H1 (cell line): ENCODE data around the gene RAB7B. TPM values are rescaled to one million over a fixed set of nuclear protein-coding genes. Genes with fewer than 3 reads are reported as not detected.

Experiments
- CTCF ChIA-PET: fragments of 300-600 bp; sonication (Branson Sonifier 250); formaldehyde crosslinking; loops from one replicate; lab custom pipeline; 2021; ENCODE audit not compliant: partially characterized antibody; lab: Charles Lee
- POLR2A ChIA-PET: fragments of 300-600 bp; sonication (Branson Sonifier 250); formaldehyde crosslinking; loops from one replicate; lab custom pipeline; 2021; ENCODE audit warnings: inconsistent platforms; ENCODE audit not compliant: partially characterized antibody; lab: Charles Lee
- DNase-seq, 2 experiments: peaks; one replicate each; pipeline versions ENCODE4 v3.0.0 to v3.0.0-alpha.2; 2010 to 2022; ENCODE audit warnings: low spot score in 2 of 2, low read depth in 1 of 2, mixed read lengths in 1 of 2
- FAIRE-seq: peaks from 2 replicates; lab custom pipeline; 2011; peaks lifted over from hg19 to GRCh38; lab: Jason Lieb, UNC
- H2AFZ ChIP-seq: 2 replicates; pipeline ENCODE4 v1.8.1; 2012; ENCODE audit warnings: low read length, inconsistent platforms
- H2AK5ac ChIP-seq: 2 replicates; pipeline ENCODE4 v1.6.1; 2013; ENCODE audit warnings: low read depth, low read length
- H2BK120ac ChIP-seq: replicated peaks from 2 replicates; pipeline ENCODE3; 2013; ENCODE audit warnings: low read depth, low read length, inconsistent platforms
- H2BK12ac ChIP-seq: 2 replicates; pipeline ENCODE4 v1.6.1; 2013; ENCODE audit warnings: low read depth, low read length
- H2BK15ac ChIP-seq: 2 replicates; pipeline ENCODE4 v1.6.1; 2013; ENCODE audit warnings: low read length
- H2BK20ac ChIP-seq: 2 replicates; pipeline ENCODE4 v1.6.1; 2013; ENCODE audit warnings: low read length
- H2BK5ac ChIP-seq: 2 replicates; pipeline ENCODE4 v1.6.1; 2013; ENCODE audit warnings: low read depth, low read length
- H3K14ac ChIP-seq: 2 replicates; pipeline ENCODE4 v1.6.1; 2013; ENCODE audit warnings: inconsistent platforms; ENCODE audit not compliant: insufficient read length
- H3K18ac ChIP-seq: 2 replicates; pipeline ENCODE4 v1.6.1; 2013; ENCODE audit warnings: low read length; ENCODE audit errors: extremely low read depth
- H3K23ac ChIP-seq: 2 replicates; pipeline ENCODE4 v1.6.1; 2013; ENCODE audit warnings: inconsistent platforms; ENCODE audit not compliant: insufficient read length
- H3K23me2 ChIP-seq: 2 replicates; pipeline ENCODE4 v1.6.1; 2013; ENCODE audit warnings: low read depth, low read length
- H3K27ac ChIP-seq: 2 replicates; pipeline ENCODE4 v1.6.1; 2011; ENCODE audit warnings: low read depth, low read length, inconsistent platforms
- H3K27me3 ChIP-seq, 4 experiments: replicated peaks in 1 of 4; 1 replicate in 1 of 4; 2 replicates in 3 of 4; pipeline versions ENCODE4 v1.6.1 to v1.8.1; 2011 to 2013; ENCODE audit warnings: low read length in 3 of 4, mild to moderate bottlenecking in 3 of 4, inconsistent platforms in 2 of 4, mixed read lengths in 2 of 4, moderate library complexity in 1 of 4; ENCODE audit not compliant: control insufficient read depth in 3 of 4, insufficient read depth in 3 of 4; ENCODE audit errors: extremely low read depth in 1 of 4
- H3K36me3 ChIP-seq, 4 experiments: 2 replicates each; pipeline versions ENCODE4 v1.6.1 to v1.8.1; 2011 to 2013; ENCODE audit warnings: mild to moderate bottlenecking in 4 of 4, low read length in 3 of 4, moderate library complexity in 2 of 4, control low read depth in 1 of 4, inconsistent platforms in 1 of 4; ENCODE audit not compliant: insufficient read depth in 4 of 4, control insufficient read depth in 2 of 4
- H3K4ac ChIP-seq: replicated peaks from 2 replicates; pipeline ENCODE3; 2013; ENCODE audit warnings: low read length, low read depth, mixed read lengths, inconsistent platforms; ENCODE audit not compliant: insufficient read length
- H3K4me1 ChIP-seq, 4 experiments: replicated peaks in 1 of 4; 1 replicate in 1 of 4; 2 replicates in 3 of 4; pipeline versions ENCODE4 v1.6.1 to v1.8.1; 2011 to 2013; ENCODE audit warnings: low read length in 3 of 4, inconsistent platforms in 2 of 4, mixed read lengths in 1 of 4; ENCODE audit not compliant: insufficient read depth in 4 of 4, control insufficient read depth in 3 of 4
- H3K4me2 ChIP-seq, 2 experiments: 2 replicates each; pipeline versions ENCODE4 v1.6.1 to v1.8.1; 2011 to 2013; ENCODE audit warnings: low read depth in 2 of 2, low read length in 2 of 2, control low read depth in 1 of 2, inconsistent platforms in 1 of 2, mild to moderate bottlenecking in 1 of 2; ENCODE audit not compliant: insufficient read depth in 1 of 2
- H3K4me3 ChIP-seq, 4 experiments: fragments of 200-600, 300-600 bp in 1 of 4; sonication (generic), shearing (Covaris generic), sonication (Bioruptor Twin) in 1 of 4; 2 replicates each; pipeline versions ENCODE4 v1.5.1 to v1.8.1; 2011 to 2016; ENCODE audit warnings: low read length in 4 of 4, low read depth in 3 of 4, control low read depth in 2 of 4, inconsistent platforms in 2 of 4, mild to moderate bottlenecking in 2 of 4, mixed read lengths in 1 of 4, moderate library complexity in 1 of 4; ENCODE audit not compliant: insufficient read depth in 2 of 4; ENCODE audit errors: extremely low read depth in 1 of 4
- H3K56ac ChIP-seq: replicated peaks from 2 replicates; pipeline ENCODE3; 2013; ENCODE audit warnings: low read depth, mild to moderate bottlenecking, mixed read lengths, low read length, inconsistent platforms; ENCODE audit not compliant: insufficient read length
- H3K79me1 ChIP-seq: 2 replicates; pipeline ENCODE4 v1.6.1; 2013; ENCODE audit warnings: low read depth, low read length, control low read depth
- H3K79me2 ChIP-seq, 2 experiments: 2 replicates each; pipeline versions ENCODE4 v1.6.1 to v1.8.1; 2012 to 2013; ENCODE audit warnings: low read length in 2 of 2, mild to moderate bottlenecking in 2 of 2, inconsistent platforms in 1 of 2; ENCODE audit not compliant: insufficient read depth in 2 of 2, control insufficient read depth in 1 of 2
- H3K9ac ChIP-seq, 4 experiments: replicated peaks in 1 of 4; 1 replicate in 1 of 4; 2 replicates in 3 of 4; pipeline versions ENCODE4 v1.6.1 to v1.8.1; 2011 to 2013; ENCODE audit warnings: low read depth in 3 of 4, low read length in 3 of 4, control low read depth in 2 of 4, mild to moderate bottlenecking in 2 of 4, moderate library complexity in 2 of 4, inconsistent platforms in 1 of 4; ENCODE audit errors: extremely low read depth in 1 of 4
- H3K9me3 ChIP-seq, 2 experiments: 2 replicates each; pipeline versions ENCODE4 v1.6.1 to v1.8.1; 2012 to 2013; ENCODE audit warnings: mild to moderate bottlenecking in 2 of 2, moderate library complexity in 2 of 2, control low read depth in 1 of 2, inconsistent platforms in 1 of 2, low read depth in 1 of 2, low read length in 1 of 2, mixed read lengths in 1 of 2; ENCODE audit not compliant: insufficient read depth in 2 of 2
- H4K20me1 ChIP-seq, 2 experiments: replicated peaks in 1 of 2; 2 replicates each; pipeline versions ENCODE3 to v1.8.1; 2011 to 2013; ENCODE audit warnings: inconsistent platforms in 2 of 2, low read length in 2 of 2, mild to moderate bottlenecking in 1 of 2; ENCODE audit not compliant: insufficient read depth in 2 of 2, control insufficient read depth in 1 of 2
- H4K5ac ChIP-seq: 2 replicates; pipeline ENCODE4 v1.6.1; 2013; ENCODE audit warnings: low read length, low read depth, mixed read lengths, inconsistent platforms; ENCODE audit not compliant: insufficient read length
- H4K8ac ChIP-seq: 2 replicates; pipeline ENCODE4 v1.8.0; 2013; ENCODE audit warnings: mild to moderate bottlenecking, moderate library complexity, low read length, inconsistent platforms; ENCODE audit not compliant: insufficient read depth; ENCODE audit errors: extremely low read depth
- H4K91ac ChIP-seq: replicated peaks from 2 replicates; pipeline ENCODE3; 2013; ENCODE audit warnings: low read length, mixed read lengths, inconsistent platforms; ENCODE audit not compliant: insufficient read length
- SIX5 ChIP-seq: IDR thresholded peaks from 2 replicates; pipeline ENCODE4 v1.6.1; 2011; ENCODE audit warnings: mild to moderate bottlenecking, low read depth, low read length
- WGBS, 2 experiments: shearing (Covaris generic) in 1 of 2; methylation state at CpG; one replicate each; pipeline versions ENCODE4 v1.1.6 to v1.1.7; 2013 to 2015; ENCODE audit warnings: low lambda C conversion rate in 2 of 2, mixed read lengths in 2 of 2, inconsistent platforms in 1 of 2, low coverage in 1 of 2, missing lambda C conversion rate in 1 of 2; ENCODE audit not compliant: insufficient replicate concordance in 2 of 2, insufficient coverage in 1 of 2, insufficient read length in 1 of 2; ENCODE audit errors: extremely low coverage in 1 of 2, missing lambda C conversion rate in 1 of 2; 5-methylcytosine and 5-hydroxymethylcytosine counted together
- polyA plus RNA-seq, 7 experiments: library from polyadenylated mRNA; depleted of rRNA in 3 of 7; stranded (reverse) in 5 of 7; unstranded in 2 of 7; fragments of >200 nt in 5 of 7; fragments of 200-250 nt in 2 of 7; gene quantifications; 1 replicate in 5 of 7; 2 replicates in 1 of 7; 4 replicates in 1 of 7; pipeline versions ENCODE4 v1.2.1 to v1.2.3, GENCODE V29; 2011 to 2013; ENCODE audit warnings: missing spikeins in 2 of 7, mixed read lengths in 2 of 7
- total RNA-seq: library from RNA; stranded (reverse); fragmentation: NEBNext Ultra II Directional; extraction: Animal tissue kit (Norgen Biotek cat#: 25700); gene quantifications from 2 replicates; pipeline ENCODE4 v1.2.1, GENCODE V29; 2021

RAB7B gene
- total and polyA plus RNA-seq, 2 of the 8 experiments (the other 6 are each of a cell fraction or from before 2014, with no cell fraction given): 0.05 TPM; not detected in 1

GRCh38 chr1:205932776-205933175 is 70.4 kb downstream of the RAB7B start:
- H3K9ac ChIP-seq: no peak overlapping the region
- no peaks in the 10 kb centered on the region for H3K9me3 ChIP-seq
- H2AFZ ChIP-seq: no peak overlapping the region
- H2BK20ac ChIP-seq: peak overlapping the region; percentile 87; the same call in 1 of the 2 replicates
- FAIRE-seq (no peak), DNase-seq (no peak)
- peak overlapping the region; percentile 80; the same call in 1 of the 2 replicates for H2BK5ac ChIP-seq
- H2BK12ac ChIP-seq: peak overlapping the region; percentile 98; the same call in 1 of the 2 replicates
- H4K5ac ChIP-seq: no peak overlapping the region
- peak overlapping the region; percentile 77; the same call in 1 of the 2 replicates for H2BK15ac ChIP-seq
- H4K20me1 ChIP-seq: no peaks in the 10 kb centered on the region
- H4K91ac ChIP-seq: no peak overlapping the region
- H3K56ac ChIP-seq: no peak overlapping the region
- no peak overlapping the region for H3K4me2 ChIP-seq
- 90% methylated on average over 6 of the region's 6 CpGs; no CpG with 5 or more reads in 1 of the 2 experiments for WGBS, 2 experiments
- H2BK120ac ChIP-seq: no peak overlapping the region
- ChIA-PET CTCF (interaction anchor here (0.6 to 2.2 kb wide), 11 partner anchors 8 to 176 kb away, joined by 3 to 8 read pairs (median 4); no protein-coding TSS in a partner anchor), POLR2A (no interaction called here)
- no peaks in the 10 kb centered on the region; a peak in 1 of 7 replicates for H3K27me3 ChIP-seq
- no peak overlapping the region for H3K14ac ChIP-seq
- H3K18ac ChIP-seq: peak overlapping the region; percentile 68
- H3K4ac ChIP-seq: no peak overlapping the region
- no peaks in the 10 kb centered on the region for H3K79me2 ChIP-seq
- H3K36me3 ChIP-seq: no peaks in the 10 kb centered on the region
- H3K79me1 ChIP-seq: no peaks in the 10 kb centered on the region
- no peaks in the 10 kb centered on the region; the same call in 1 of the 2 replicates for H3K23me2 ChIP-seq
- no peak overlapping the region for H3K23ac ChIP-seq
- H3K4me1 ChIP-seq: peaks cover 0 to 9% (median 3%) of the 10 kb centered on the region in 4 experiments; a peak in 2 of 7 replicates
- no peak overlapping the region for H3K4me3 ChIP-seq
- no peak overlapping the region for H3K27ac ChIP-seq
- H4K8ac ChIP-seq: peak overlapping the region; percentile 52; the same call in 1 of the 2 replicates
- H2AK5ac ChIP-seq: peak overlapping the region; percentile 91; the same call in 1 of the 2 replicates
- no peak for TF ChIP-seq SIX5
